PC-3 (cell line): ENCODE results near the gene CDC42BPB.

Source experiments
- EZH2 ChIP-seq: fragments of 300-600 bp; sonication (generic); IDR thresholded peaks from one replicate; pipeline ENCODE4 v1.6.1; 2017; ENCODE audit warnings: antibody characterized with exemption, mild to moderate bottlenecking, low read length; ENCODE audit not compliant: unreplicated experiment
- EZH2phosphoT487 ChIP-seq: fragments of 300-600 bp; sonication (generic); IDR thresholded peaks from 2 replicates; pipeline ENCODE4 v1.6.1; 2018; ENCODE audit warnings: mild to moderate bottlenecking, antibody characterized with exemption, low read length, borderline replicate concordance
- TF ChIP-seq, protein P1 (sequence below): fragments of 300-600 bp; sonication (generic); conservative IDR thresholded peaks from 2 replicates; pipeline ENCODE4 v1.5.1; 2017; ENCODE audit warnings: antibody characterized with exemption, low read depth, mild to moderate bottlenecking, low read length

DNA sequence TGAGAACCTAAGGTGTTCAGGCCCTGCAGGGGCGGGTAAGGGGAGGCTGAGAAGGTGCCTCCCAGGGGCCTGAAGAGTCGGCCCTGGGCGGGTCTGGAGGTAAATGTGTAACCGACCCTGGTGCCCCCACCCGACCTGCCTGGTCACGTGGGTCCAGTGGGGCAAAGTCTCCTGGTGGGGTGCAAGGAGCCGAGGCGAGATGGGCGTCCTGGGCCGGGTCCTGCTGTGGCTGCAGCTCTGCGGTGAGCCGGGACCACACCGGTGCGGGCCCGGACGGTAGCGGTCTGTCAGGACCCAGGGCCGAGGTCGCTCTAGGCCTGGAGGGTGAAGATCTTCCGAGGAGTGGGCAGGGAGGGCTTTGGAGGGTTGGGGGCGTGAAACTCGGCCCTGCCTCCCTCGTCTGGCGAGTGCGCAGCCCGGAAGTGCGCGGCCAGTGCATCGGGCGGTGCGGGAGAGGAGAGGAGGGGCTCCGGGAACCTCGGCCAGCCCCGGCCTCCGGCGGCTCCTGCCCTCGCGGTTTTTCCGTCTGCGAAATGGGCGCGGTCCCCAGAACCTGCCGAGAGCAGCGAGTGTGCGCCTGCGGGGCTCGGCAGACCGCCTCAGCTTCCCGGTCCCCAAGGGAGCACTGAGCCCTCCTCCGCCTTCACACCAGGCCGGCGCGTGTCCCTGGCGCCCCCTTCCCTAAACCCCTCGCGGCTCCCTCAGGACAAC lies 134.7 kb downstream of the CDC42BPB start, which contains the start of gene AMN:
- TF ChIP-seq, protein P1, sequence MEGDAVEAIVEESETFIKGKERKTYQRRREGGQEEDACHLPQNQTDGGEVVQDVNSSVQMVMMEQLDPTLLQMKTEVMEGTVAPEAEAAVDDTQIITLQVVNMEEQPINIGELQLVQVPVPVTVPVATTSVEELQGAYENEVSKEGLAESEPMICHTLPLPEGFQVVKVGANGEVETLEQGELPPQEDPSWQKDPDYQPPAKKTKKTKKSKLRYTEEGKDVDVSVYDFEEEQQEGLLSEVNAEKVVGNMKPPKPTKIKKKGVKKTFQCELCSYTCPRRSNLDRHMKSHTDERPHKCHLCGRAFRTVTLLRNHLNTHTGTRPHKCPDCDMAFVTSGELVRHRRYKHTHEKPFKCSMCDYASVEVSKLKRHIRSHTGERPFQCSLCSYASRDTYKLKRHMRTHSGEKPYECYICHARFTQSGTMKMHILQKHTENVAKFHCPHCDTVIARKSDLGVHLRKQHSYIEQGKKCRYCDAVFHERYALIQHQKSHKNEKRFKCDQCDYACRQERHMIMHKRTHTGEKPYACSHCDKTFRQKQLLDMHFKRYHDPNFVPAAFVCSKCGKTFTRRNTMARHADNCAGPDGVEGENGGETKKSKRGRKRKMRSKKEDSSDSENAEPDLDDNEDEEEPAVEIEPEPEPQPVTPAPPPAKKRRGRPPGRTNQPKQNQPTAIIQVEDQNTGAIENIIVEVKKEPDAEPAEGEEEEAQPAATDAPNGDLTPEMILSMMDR: no peak
- TF ChIP-seq EZH2 (no peak), EZH2phosphoT487 (no peak)
